Caco-2 (cell line): ENCODE measurements around the gene LCN2. TPM values are rescaled to one million over a fixed set of nuclear protein-coding genes. Genes with fewer than 3 reads are reported as not detected.

Experiments used
- BruUV-seq: library from RNA; stranded (reverse); fragments of 400-500 nt; replicated peaks from 2 replicates; lab custom pipeline; 2021; lab: Mats Ljungman, UMichigan
- CTCF ChIA-PET: fragments of 300-600 bp; sonication (Branson Sonifier 250); formaldehyde crosslinking; loops from one replicate; lab custom pipeline; 2022; ENCODE audit warnings: antibody characterized with exemption; lab: Charles Lee
- POLR2A ChIA-PET: fragments of 300-600 bp; sonication (Branson Sonifier 250); formaldehyde crosslinking; loops from one replicate; lab custom pipeline; 2022; ENCODE audit warnings: antibody characterized with exemption; lab: Charles Lee
- DNase-seq, 2 experiments: peaks; one replicate each; pipeline versions ENCODE4 v3.0.0 to v3.0.0-alpha.2; 2020 to 2022
- H3K27me3 ChIP-seq: replicated peaks from 2 replicates; pipeline ENCODE4 v1.6.0; 2011; ENCODE audit warnings: low read length; ENCODE audit not compliant: control insufficient read depth, insufficient read depth
- H3K36me3 ChIP-seq: 2 replicates; pipeline ENCODE4 v1.5.1; 2011; ENCODE audit warnings: low read length; ENCODE audit not compliant: control insufficient read depth, insufficient read depth
- H3K4me1 ChIP-seq: fragments of 250-450 bp; sonication (Bioruptor Pico); 2 replicates; pipeline ENCODE4 v1.5.1; 2020; ENCODE audit warnings: mild to moderate bottlenecking
- H3K4me3 ChIP-seq: 2 replicates; pipeline ENCODE4 v1.5.1; 2011; ENCODE audit warnings: low read depth, mild to moderate bottlenecking, control low read depth, low read length
- H3K9me3 ChIP-seq: fragments of 250-450 bp; sonication (Bioruptor Pico); 2 replicates; pipeline ENCODE4 v1.5.1; 2020; ENCODE audit warnings: mild to moderate bottlenecking, moderate library complexity
- H3K27ac Mint-ChIP-seq: one replicate; pipeline ENCODE4 v1.8.0; 2022; ENCODE audit warnings: mixed read lengths; ENCODE audit not compliant: unreplicated experiment
- H3K27me3 Mint-ChIP-seq: one replicate; pipeline ENCODE4 v1.8.0; 2022; ENCODE audit warnings: mixed read lengths; ENCODE audit not compliant: insufficient read depth, unreplicated experiment
- H3K36me3 Mint-ChIP-seq: one replicate; pipeline ENCODE4 v1.8.0; 2022; ENCODE audit warnings: mild to moderate bottlenecking, mixed read lengths; ENCODE audit not compliant: insufficient read depth, unreplicated experiment
- H3K4me1 Mint-ChIP-seq: one replicate; pipeline ENCODE4 v1.8.0; 2022; ENCODE audit warnings: low read depth, mixed read lengths; ENCODE audit not compliant: unreplicated experiment
- H3K4me3 Mint-ChIP-seq: one replicate; pipeline ENCODE4 v1.8.0; 2022; ENCODE audit warnings: mild to moderate bottlenecking, moderate library complexity, mixed read lengths; ENCODE audit not compliant: unreplicated experiment
- H3K9me3 Mint-ChIP-seq: one replicate; pipeline ENCODE4 v1.8.0; 2022; ENCODE audit warnings: mixed read lengths; ENCODE audit not compliant: unreplicated experiment
- intact Hi-C: fragments of 100-400 bp; cut with micrococcal nuclease; formaldehyde crosslinking; loops from one replicate; pipeline ENCODE4 v1.10.0; 2022; ENCODE audit not compliant: unreplicated experiment
- total RNA-seq: library from RNA; stranded (reverse); gene quantifications from 2 replicates; pipeline ENCODE4 v1.2.3, GENCODE V29; 2022
- TF ChIP-seq, protein P1 (sequence below), 2 experiments: fragments of 200-600 bp in 1 of 2; IDR thresholded peaks; 1 replicate in 1 of 2; 2 replicates in 1 of 2; pipeline versions ENCODE4 v1.5.1 to v1.8.0; 2011 to 2022; ENCODE audit warnings: antibody characterized with exemption in 1 of 2, control low read depth in 1 of 2, inconsistent platforms in 1 of 2, low read depth in 1 of 2, low read length in 1 of 2, mild to moderate bottlenecking in 1 of 2, moderate library complexity in 1 of 2; ENCODE audit not compliant: insufficient read depth in 1 of 2, severe bottlenecking in 1 of 2, unreplicated experiment in 1 of 2

LCN2 gene
- total RNA-seq, 1 experiment from 2014 or later: not detected

DNA sequence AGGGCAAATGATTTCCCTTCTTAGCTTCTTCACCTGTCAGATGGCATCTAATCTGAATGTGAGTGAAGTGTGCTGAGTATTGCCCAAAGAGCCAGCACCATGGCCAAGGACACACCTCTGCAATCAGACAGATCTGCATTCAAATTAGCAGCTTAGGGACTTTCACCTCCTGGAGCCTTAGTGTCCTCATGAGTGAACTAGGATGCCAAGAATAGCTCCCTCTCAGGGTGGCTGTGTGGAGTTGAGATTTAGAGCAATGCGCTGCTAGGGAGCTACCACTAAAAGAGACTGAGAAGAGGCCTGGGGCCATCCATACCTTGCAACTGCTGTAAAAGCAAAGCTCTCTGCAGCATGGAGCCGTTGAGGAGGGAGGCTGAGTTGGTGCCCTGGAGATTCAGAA is 40.8 kb downstream of the LCN2 start:
- Histone ChIP-seq H3K4me3 (no peak overlapping the region; the same call in 1 of the 2 replicates), H3K9me3 (no peaks in the 10 kb centered on the region), H3K27me3 (no peaks in the 10 kb centered on the region), H3K36me3 (peaks cover 3% of the 10 kb centered on the region), H3K4me1 (0 out of 2 replicates have a peak, but pooled peaks cover 7% of the 10 kb centered on the region)
- ChIA-PET POLR2A (interaction anchor here (0.6 to 1.5 kb wide), 3 partner anchors 20 to 61 kb away, joined by 3 to 5 read pairs (median 5); partner anchors contain the start of gene BBLN), CTCF (interaction anchor here (0.5 to 1.4 kb wide), 4 partner anchors 29 to 246 kb away, joined by 3 to 4 read pairs (median 3); no protein-coding TSS in a partner anchor)
- TF ChIP-seq, protein P1, sequence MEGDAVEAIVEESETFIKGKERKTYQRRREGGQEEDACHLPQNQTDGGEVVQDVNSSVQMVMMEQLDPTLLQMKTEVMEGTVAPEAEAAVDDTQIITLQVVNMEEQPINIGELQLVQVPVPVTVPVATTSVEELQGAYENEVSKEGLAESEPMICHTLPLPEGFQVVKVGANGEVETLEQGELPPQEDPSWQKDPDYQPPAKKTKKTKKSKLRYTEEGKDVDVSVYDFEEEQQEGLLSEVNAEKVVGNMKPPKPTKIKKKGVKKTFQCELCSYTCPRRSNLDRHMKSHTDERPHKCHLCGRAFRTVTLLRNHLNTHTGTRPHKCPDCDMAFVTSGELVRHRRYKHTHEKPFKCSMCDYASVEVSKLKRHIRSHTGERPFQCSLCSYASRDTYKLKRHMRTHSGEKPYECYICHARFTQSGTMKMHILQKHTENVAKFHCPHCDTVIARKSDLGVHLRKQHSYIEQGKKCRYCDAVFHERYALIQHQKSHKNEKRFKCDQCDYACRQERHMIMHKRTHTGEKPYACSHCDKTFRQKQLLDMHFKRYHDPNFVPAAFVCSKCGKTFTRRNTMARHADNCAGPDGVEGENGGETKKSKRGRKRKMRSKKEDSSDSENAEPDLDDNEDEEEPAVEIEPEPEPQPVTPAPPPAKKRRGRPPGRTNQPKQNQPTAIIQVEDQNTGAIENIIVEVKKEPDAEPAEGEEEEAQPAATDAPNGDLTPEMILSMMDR (IDR thresholded peaks at IDR 0.05; ENCODE audit: insufficient read depth in 1 of 2, low read depth in 1 of 2, low read length in 1 of 2, severe bottlenecking in 1 of 2, unreplicated experiment in 1 of 2): no peak
- Mint-ChIP-seq H3K27ac (no peak overlapping the region), H3K4me3 (peak overlapping the region; percentile 89), H3K27me3 (no peaks in the 10 kb centered on the region), H3K4me1 (peaks cover 8% of the 10 kb centered on the region), H3K36me3 (peaks cover 52% of the 10 kb centered on the region), H3K9me3 (no peaks in the 10 kb centered on the region)
- no peak for DNase-seq
- intact Hi-C loops: loop anchor here (5.0 to 10.0 kb wide), 2 partner anchors 63 to 155 kb away; partner anchors contain the start of genes PTGES2 and SLC27A4
- BruUV-seq: no TSS peak

GRCh38 chr9:128190516-128191405 is 41.5 kb downstream of the LCN2 start:
- Histone ChIP-seq H3K4me1 (0 out of 2 replicates have a peak, but pooled peaks cover 7% of the 10 kb centered on the region), H3K9me3 (no peaks in the 10 kb centered on the region), H3K36me3 (peaks cover 3% of the 10 kb centered on the region), H3K4me3 (peak overlapping the region; percentile 98), H3K27me3 (no peaks in the 10 kb centered on the region)
- Mint-ChIP-seq H3K4me1 (peaks cover 8% of the 10 kb centered on the region), H3K4me3 (peak overlapping the region; percentile 89), H3K27me3 (no peaks in the 10 kb centered on the region), H3K36me3 (peaks cover 46% of the 10 kb centered on the region), H3K9me3 (no peaks in the 10 kb centered on the region), H3K27ac (peak overlapping the region; percentile 96)
- BruUV-seq: TSS peak; percentile 26
- no peak for DNase-seq
- ChIA-PET POLR2A (interaction anchor here (0.6 to 1.6 kb wide), 4 partner anchors 21 to 256 kb away, joined by 3 to 5 read pairs (median 4); partner anchors contain the start of gene BBLN), CTCF (interaction anchor here (0.6 to 1.4 kb wide), 5 partner anchors 28 to 254 kb away, joined by 3 to 5 read pairs (median 3); partner anchors contain the start of genes GOLGA2 and SWI5)
- intact Hi-C loops: loop anchor here (5.0 to 10.0 kb wide), 2 partner anchors 63 to 154 kb away; partner anchors contain the start of genes PTGES2 and SLC27A4
- TF ChIP-seq, protein P1 (IDR thresholded peaks at IDR 0.05; ENCODE audit: insufficient read depth in 1 of 2, low read depth in 1 of 2, low read length in 1 of 2, severe bottlenecking in 1 of 2, unreplicated experiment in 1 of 2): no peak
